Measurements from ENCODE around the gene SMAD7.

Gene SMAD7

GRCh38 chr18:48893608-48894600 lies 56.9 kb downstream of the SMAD7 start:
- no peak overlapping the region for H3K9ac ChIP-seq (ENCODE audit: low read depth in 1 of 2, low read length in 2 of 2)
- H3K27me3 ChIP-seq (ENCODE audit: control insufficient read depth in 1 of 2, insufficient read depth in 2 of 2, low read length in 2 of 2): no peaks in the 10 kb centered on the region
- peaks cover 10 to 17% of the 10 kb centered on the region in 2 donors for H3K4me1 ChIP-seq (ENCODE audit: control insufficient read depth in 1 of 2, insufficient read depth in 2 of 2, low read length in 2 of 2)
- H3K9me3 ChIP-seq (ENCODE audit: control insufficient read depth in 1 of 2, low read length in 2 of 2): no peaks in the 10 kb centered on the region
- H3K36me3 ChIP-seq (ENCODE audit: control insufficient read depth in 1 of 2, insufficient read depth in 2 of 2, low read length in 2 of 2): no peaks in the 10 kb centered on the region
- no peak overlapping the region for H3K27ac ChIP-seq (ENCODE audit: low read depth, low read length)
- H3K4me3 ChIP-seq (ENCODE audit: low read depth in 1 of 2, low read length in 2 of 2): no peak overlapping the region

GRCh38 chr18:48893061-48893607 lies 57.6 kb downstream of the SMAD7 start:
- no peak overlapping the region for H3K4me3 ChIP-seq (ENCODE audit: low read depth in 1 of 2, low read length in 2 of 2)
- H3K27me3 ChIP-seq (ENCODE audit: control insufficient read depth in 1 of 2, insufficient read depth in 2 of 2, low read length in 2 of 2): no peaks in the 10 kb centered on the region
- no peaks in the 10 kb centered on the region for H3K9me3 ChIP-seq (ENCODE audit: control insufficient read depth in 1 of 2, low read length in 2 of 2)
- H3K36me3 ChIP-seq (ENCODE audit: control insufficient read depth in 1 of 2, insufficient read depth in 2 of 2, low read length in 2 of 2): no peaks in the 10 kb centered on the region
- H3K27ac ChIP-seq (ENCODE audit: low read depth, low read length): no peak overlapping the region
- H3K9ac ChIP-seq (ENCODE audit: low read depth in 1 of 2, low read length in 2 of 2): no peak overlapping the region
- peaks cover 10 to 17% of the 10 kb centered on the region in 2 donors for H3K4me1 ChIP-seq (ENCODE audit: control insufficient read depth in 1 of 2, insufficient read depth in 2 of 2, low read length in 2 of 2)

GRCh38 chr18:48892146-48892855 lies 58.5 kb downstream of the SMAD7 start:
- H3K9me3 ChIP-seq (ENCODE audit: control insufficient read depth in 1 of 2, low read length in 2 of 2): no peaks in the 10 kb centered on the region
- H3K4me3 ChIP-seq (ENCODE audit: low read depth in 1 of 2, low read length in 2 of 2): no peak overlapping the region
- peaks cover 10 to 14% of the 10 kb centered on the region in 2 donors for H3K4me1 ChIP-seq (ENCODE audit: control insufficient read depth in 1 of 2, insufficient read depth in 2 of 2, low read length in 2 of 2)
- no peak overlapping the region for H3K27ac ChIP-seq (ENCODE audit: low read depth, low read length)
- no peaks in the 10 kb centered on the region for H3K36me3 ChIP-seq (ENCODE audit: control insufficient read depth in 1 of 2, insufficient read depth in 2 of 2, low read length in 2 of 2)
- H3K27me3 ChIP-seq (ENCODE audit: control insufficient read depth in 1 of 2, insufficient read depth in 2 of 2, low read length in 2 of 2): no peaks in the 10 kb centered on the region
- no peak overlapping the region for H3K9ac ChIP-seq (ENCODE audit: low read depth in 1 of 2, low read length in 2 of 2)

DNA sequence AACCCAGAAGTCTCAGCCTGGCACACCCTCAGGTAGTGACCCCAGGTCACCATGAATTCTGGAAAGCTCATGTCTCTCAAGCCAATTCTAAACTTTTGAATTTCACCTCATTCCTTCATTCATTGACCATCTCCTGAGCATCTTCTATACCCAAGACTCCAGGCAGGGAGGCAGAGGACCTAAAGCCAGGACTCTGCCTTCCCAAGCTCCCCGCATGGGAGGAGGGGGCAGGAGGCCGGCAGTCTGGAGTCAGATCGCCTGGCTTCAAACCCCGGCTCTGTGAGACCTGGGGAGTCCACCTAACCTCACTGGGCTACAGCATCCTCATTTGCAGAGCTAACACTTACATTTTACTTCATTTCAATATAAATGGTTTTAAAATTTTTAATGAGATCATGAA lies 59.0 kb downstream of the SMAD7 start:
- H3K4me1 ChIP-seq (ENCODE audit: control insufficient read depth in 1 of 2, insufficient read depth in 2 of 2, low read length in 2 of 2): peaks cover 10 to 12% of the 10 kb centered on the region in 2 donors
- H3K27me3 ChIP-seq (ENCODE audit: control insufficient read depth in 1 of 2, insufficient read depth in 2 of 2, low read length in 2 of 2): no peaks in the 10 kb centered on the region
- H3K36me3 ChIP-seq (ENCODE audit: control insufficient read depth in 1 of 2, insufficient read depth in 2 of 2, low read length in 2 of 2): no peaks in the 10 kb centered on the region
- no peak overlapping the region for H3K4me3 ChIP-seq (ENCODE audit: low read depth in 1 of 2, low read length in 2 of 2)
- no peaks in the 10 kb centered on the region for H3K9me3 ChIP-seq (ENCODE audit: control insufficient read depth in 1 of 2, low read length in 2 of 2)
- no peak overlapping the region for H3K27ac ChIP-seq (ENCODE audit: low read depth, low read length)
- H3K9ac ChIP-seq (ENCODE audit: low read depth in 1 of 2, low read length in 2 of 2): no peak overlapping the region

DNA sequence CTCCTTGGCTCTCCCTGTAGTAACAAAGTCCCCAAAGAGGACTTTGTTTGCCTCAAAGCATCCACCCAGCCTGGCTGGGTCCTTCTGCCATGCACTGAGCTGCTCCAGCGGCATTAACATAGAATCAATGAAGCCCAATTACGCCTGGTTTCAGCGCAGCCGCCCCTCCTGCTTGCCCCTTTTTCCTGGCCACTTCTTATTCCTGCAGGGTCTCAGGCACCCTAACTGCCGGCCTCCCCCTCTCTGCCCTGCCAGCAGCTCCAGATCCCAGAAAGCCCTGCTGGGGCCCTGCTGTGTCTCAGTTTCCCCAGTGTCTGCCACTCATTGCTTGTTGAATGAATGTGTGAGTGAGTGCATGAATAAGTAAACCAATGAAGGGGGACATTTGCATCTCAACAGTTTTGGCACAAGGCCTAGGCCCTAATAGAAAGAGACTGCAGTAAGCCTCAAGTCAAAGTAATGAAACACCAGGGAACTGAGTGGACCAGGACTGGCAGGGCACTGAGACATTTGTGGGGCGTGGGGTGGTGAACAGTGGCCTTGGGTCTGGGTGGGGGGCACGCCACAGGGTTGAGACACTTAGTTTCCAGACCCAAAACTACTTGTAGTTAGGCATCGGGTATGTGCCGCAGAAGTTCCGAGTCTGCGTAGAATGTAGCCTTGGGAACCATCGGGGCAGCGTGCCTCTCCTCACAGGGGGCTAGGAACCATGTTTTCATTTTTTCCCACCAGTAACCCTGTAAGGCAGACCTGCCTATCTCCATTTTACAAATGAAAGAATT lies 60.6 kb downstream of the SMAD7 start:
- H3K27ac ChIP-seq (ENCODE audit: low read depth, low read length): no peak overlapping the region
- no peak overlapping the region for H3K4me3 ChIP-seq (ENCODE audit: low read depth in 1 of 2, low read length in 2 of 2)
- no peaks in the 10 kb centered on the region for H3K36me3 ChIP-seq (ENCODE audit: control insufficient read depth in 1 of 2, insufficient read depth in 2 of 2, low read length in 2 of 2)
- H3K27me3 ChIP-seq (ENCODE audit: control insufficient read depth in 1 of 2, insufficient read depth in 2 of 2, low read length in 2 of 2): no peaks in the 10 kb centered on the region
- H3K4me1 ChIP-seq (ENCODE audit: control insufficient read depth in 1 of 2, insufficient read depth in 2 of 2, low read length in 2 of 2): peaks cover 10 to 12% of the 10 kb centered on the region in 2 donors
- H3K9me3 ChIP-seq (ENCODE audit: control insufficient read depth in 1 of 2, low read length in 2 of 2): no peaks in the 10 kb centered on the region
- H3K9ac ChIP-seq (ENCODE audit: low read depth in 1 of 2, low read length in 2 of 2): no peak overlapping the region

DNA sequence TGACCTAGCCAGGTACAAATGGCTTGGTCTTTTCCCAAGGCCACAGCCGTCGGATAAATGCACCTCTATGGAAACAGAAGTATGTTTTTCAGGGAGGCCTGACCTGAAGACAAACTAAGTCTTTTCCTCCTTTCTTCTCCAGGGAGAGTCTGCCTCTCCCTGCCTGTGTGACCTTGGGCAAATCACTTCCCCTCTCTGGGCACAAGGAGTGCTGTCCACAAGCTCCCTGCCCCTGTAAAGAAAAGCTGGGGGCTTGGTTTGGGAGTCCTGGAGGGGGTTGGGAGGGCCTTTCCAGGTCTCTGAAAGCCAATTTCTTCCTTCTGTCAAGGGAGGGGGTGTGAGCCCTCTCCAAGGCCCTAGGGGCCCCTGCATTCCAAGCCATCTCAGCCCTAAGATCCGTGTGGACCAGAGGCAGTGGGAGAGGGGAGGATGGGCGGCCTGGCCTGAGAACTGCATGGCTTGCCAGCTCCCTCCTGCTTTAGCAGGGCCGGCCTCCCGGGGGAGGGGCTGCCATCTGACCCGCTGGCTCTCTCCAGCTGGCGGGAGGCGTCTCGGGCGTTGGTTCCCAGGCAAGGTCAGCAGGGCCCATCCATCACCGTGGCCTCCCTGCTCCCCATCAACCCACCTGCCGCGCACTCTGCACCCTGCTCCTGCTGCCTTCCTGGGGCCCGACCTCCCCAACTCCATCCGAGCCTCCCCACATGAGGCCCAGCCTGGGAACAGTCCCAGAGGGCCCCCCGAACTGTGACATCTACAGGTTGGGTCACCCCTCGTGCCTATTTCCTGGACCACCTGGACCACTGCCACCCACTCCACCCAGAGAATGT lies 61.4 kb downstream of the SMAD7 start:
- Histone ChIP-seq H3K27me3 (ENCODE audit: control insufficient read depth in 1 of 2, insufficient read depth in 2 of 2, low read length in 2 of 2) (no peaks in the 10 kb centered on the region), H3K4me3 (ENCODE audit: low read depth in 1 of 2, low read length in 2 of 2) (no peak overlapping the region), H3K27ac (ENCODE audit: low read depth, low read length) (no peak overlapping the region), H3K9ac (ENCODE audit: low read depth in 1 of 2, low read length in 2 of 2) (no peak overlapping the region), H3K4me1 (ENCODE audit: control insufficient read depth in 1 of 2, insufficient read depth in 2 of 2, low read length in 2 of 2) (peaks cover 10 to 12% of the 10 kb centered on the region in 2 donors), H3K9me3 (ENCODE audit: control insufficient read depth in 1 of 2, low read length in 2 of 2) (no peaks in the 10 kb centered on the region), H3K36me3 (ENCODE audit: control insufficient read depth in 1 of 2, insufficient read depth in 2 of 2, low read length in 2 of 2) (no peaks in the 10 kb centered on the region)

DNA sequence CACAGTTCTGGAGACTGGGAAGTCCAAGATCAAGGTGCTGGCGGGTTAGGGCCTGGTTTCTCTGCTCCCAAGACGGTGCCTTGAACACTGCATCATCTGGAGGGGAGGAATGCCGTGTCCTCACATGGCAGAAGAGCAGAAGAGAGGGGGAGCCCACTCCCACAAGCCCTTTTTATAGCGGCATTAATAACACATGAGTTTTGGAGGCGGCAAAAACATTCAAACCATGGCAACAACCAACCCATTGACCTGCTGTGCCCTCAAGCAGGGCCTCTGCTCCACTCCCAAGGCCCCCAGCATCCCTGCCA lies 62.0 kb downstream of the SMAD7 start:
- H3K27me3 ChIP-seq (ENCODE audit: control insufficient read depth in 1 of 2, insufficient read depth in 2 of 2, low read length in 2 of 2): no peaks in the 10 kb centered on the region
- H3K27ac ChIP-seq (ENCODE audit: low read depth, low read length): no peak overlapping the region
- H3K36me3 ChIP-seq (ENCODE audit: control insufficient read depth in 1 of 2, insufficient read depth in 2 of 2, low read length in 2 of 2): no peaks in the 10 kb centered on the region
- no peak overlapping the region for H3K4me3 ChIP-seq (ENCODE audit: low read depth in 1 of 2, low read length in 2 of 2)
- H3K4me1 ChIP-seq (ENCODE audit: control insufficient read depth in 1 of 2, insufficient read depth in 2 of 2, low read length in 2 of 2): peaks cover 6 to 8% of the 10 kb centered on the region in 2 donors
- no peak overlapping the region for H3K9ac ChIP-seq (ENCODE audit: low read depth in 1 of 2, low read length in 2 of 2)
- H3K9me3 ChIP-seq (ENCODE audit: control insufficient read depth in 1 of 2, low read length in 2 of 2): no peaks in the 10 kb centered on the region

GRCh38 chr18:48887905-48888772 lies 62.6 kb downstream of the SMAD7 start:
- H3K4me1 ChIP-seq (ENCODE audit: control insufficient read depth in 1 of 2, insufficient read depth in 2 of 2, low read length in 2 of 2): peaks cover under 1 to 2% of the 10 kb centered on the region in 2 donors
- no peaks in the 10 kb centered on the region for H3K9me3 ChIP-seq (ENCODE audit: control insufficient read depth in 1 of 2, low read length in 2 of 2)
- H3K27me3 ChIP-seq (ENCODE audit: control insufficient read depth in 1 of 2, insufficient read depth in 2 of 2, low read length in 2 of 2): no peaks in the 10 kb centered on the region
- H3K27ac ChIP-seq (ENCODE audit: low read depth, low read length): no peak overlapping the region
- H3K9ac ChIP-seq (ENCODE audit: low read depth in 1 of 2, low read length in 2 of 2): no peak overlapping the region
- H3K36me3 ChIP-seq (ENCODE audit: control insufficient read depth in 1 of 2, insufficient read depth in 2 of 2, low read length in 2 of 2): no peaks in the 10 kb centered on the region
- no peak overlapping the region for H3K4me3 ChIP-seq (ENCODE audit: low read depth in 1 of 2, low read length in 2 of 2)
